ENCODE measurements around the gene DAAM1. TPM values are rescaled to one million over a fixed set of nuclear protein-coding genes. Genes with fewer than 3 reads are reported as not detected.
A peak's percentile ranks its signal among the peaks of the same experiment; 100 is the strongest.

The DAAM1 gene
- total RNA-seq, 6 experiments from 2014 or later = 7.5 to 12.2 (median 8.6) TPM

- Mint-ChIP-seq H3K4me3 (no peak overlapping the region), H3K4me1 (ENCODE audit: low read depth) (peaks cover 44% of the 10 kb centered on the region)
- TF ChIP-seq CTCF (IDR thresholded peaks at IDR 0.05) = no peak
Measured at GRCh38 chr14:59253527-59253926, 65.1 kb downstream of the DAAM1 start.

GRCh38 chr14:59254146-59254910 lies 65.9 kb downstream of the DAAM1 start:
- H3K27ac Mint-ChIP-seq = peak overlapping the region; percentile 82
- no peaks in the 10 kb centered on the region for H3K9me3 Mint-ChIP-seq
- H3K4me1 Mint-ChIP-seq (ENCODE audit: low read depth) = peaks cover 42% of the 10 kb centered on the region
- DNase-seq = peak; percentile 89
- TF ChIP-seq CTCF (IDR thresholded peaks at IDR 0.05) = peak; percentile 37
- no peaks in the 10 kb centered on the region for H3K27me3 Mint-ChIP-seq (ENCODE audit: insufficient read depth)
- H3K4me3 Mint-ChIP-seq = peak overlapping the region; percentile 69
- H3K36me3 Mint-ChIP-seq (ENCODE audit: low read depth) = no peaks in the 10 kb centered on the region

More at GRCh38 chr14:59253527-59253926, 65.1 kb downstream of the DAAM1 start:
- no peaks in the 10 kb centered on the region for H3K9me3 Mint-ChIP-seq
- no peak for DNase-seq
- no peaks in the 10 kb centered on the region for H3K36me3 Mint-ChIP-seq (ENCODE audit: low read depth)
- H3K27me3 Mint-ChIP-seq (ENCODE audit: insufficient read depth) = no peaks in the 10 kb centered on the region
- no peak overlapping the region for H3K27ac Mint-ChIP-seq

- no peaks in the 10 kb centered on the region for H3K27me3 Mint-ChIP-seq (ENCODE audit: insufficient read depth)
- H3K4me1 Mint-ChIP-seq (ENCODE audit: low read depth) = peaks cover 42% of the 10 kb centered on the region
- H3K4me3 Mint-ChIP-seq = no peak overlapping the region
- no peaks in the 10 kb centered on the region for H3K9me3 Mint-ChIP-seq
- TF ChIP-seq CTCF (IDR thresholded peaks at IDR 0.05) = no peak
- DNase-seq = no peak
- H3K36me3 Mint-ChIP-seq (ENCODE audit: low read depth) = no peaks in the 10 kb centered on the region
- H3K27ac Mint-ChIP-seq = peak overlapping the region; percentile 82
Measured at GRCh38 chr14:59254911-59255545, 66.6 kb downstream of the DAAM1 start.

GRCh38 chr14:59256331-59256730 lies 67.9 kb downstream of the DAAM1 start:
- no peaks in the 10 kb centered on the region for H3K36me3 Mint-ChIP-seq (ENCODE audit: low read depth)
- H3K9me3 Mint-ChIP-seq = no peaks in the 10 kb centered on the region
- no peak for DNase-seq
- no peaks in the 10 kb centered on the region for H3K27me3 Mint-ChIP-seq (ENCODE audit: insufficient read depth)
- no peak overlapping the region for H3K4me3 Mint-ChIP-seq
- no peak for TF ChIP-seq CTCF (IDR thresholded peaks at IDR 0.05)
- H3K27ac Mint-ChIP-seq = no peak overlapping the region
- peaks cover 42% of the 10 kb centered on the region for H3K4me1 Mint-ChIP-seq (ENCODE audit: low read depth)

GRCh38 chr14:59261334-59261733 lies 72.9 kb downstream of the DAAM1 start:
- H3K9me3 Mint-ChIP-seq = no peaks in the 10 kb centered on the region
- peaks cover 23% of the 10 kb centered on the region for H3K36me3 Mint-ChIP-seq (ENCODE audit: low read depth)
- peaks cover 10% of the 10 kb centered on the region for H3K4me1 Mint-ChIP-seq (ENCODE audit: low read depth)
- H3K27ac Mint-ChIP-seq = no peak overlapping the region
- H3K27me3 Mint-ChIP-seq (ENCODE audit: insufficient read depth) = no peaks in the 10 kb centered on the region
- no peak for DNase-seq
- H3K4me3 Mint-ChIP-seq = no peak overlapping the region
- no peak for TF ChIP-seq CTCF (IDR thresholded peaks at IDR 0.05)
